Liver (tissue), 9 donors: ENCODE data around the gene TNFRSF11A. TPM values are rescaled to one million over a fixed set of nuclear protein-coding genes. Genes with fewer than 3 reads are reported as not detected.
A peak's percentile ranks its signal among the peaks of the same experiment; 100 is the strongest.

Experiments
- DNase-seq: peaks from one replicate; pipeline ENCODE4 v3.0.0-alpha.2; 2017; ENCODE audit warnings: low spot score
- H3K27ac ChIP-seq, 2 donors: one replicate each; pipeline ENCODE4 v1.7.0; 2013; ENCODE audit warnings: inconsistent platforms in 2 of 2, low read length in 2 of 2, control low read depth in 1 of 2, low read depth in 1 of 2, mild to moderate bottlenecking in 1 of 2
- H3K27me3 ChIP-seq, 4 donors: one replicate each; pipeline versions ENCODE4 v1.6.1 to v1.7.0; 2013; ENCODE audit warnings: low read length in 3 of 4, inconsistent platforms in 1 of 4, mild to moderate bottlenecking in 1 of 4, moderate library complexity in 1 of 4; ENCODE audit not compliant: control insufficient read depth in 4 of 4, insufficient read depth in 4 of 4
- H3K36me3 ChIP-seq, 4 donors: one replicate each; pipeline versions ENCODE4 v1.6.1 to v1.7.0; 2013; ENCODE audit warnings: low read length in 3 of 4, mild to moderate bottlenecking in 3 of 4, low read depth in 1 of 4, moderate library complexity in 1 of 4; ENCODE audit not compliant: control insufficient read depth in 4 of 4, insufficient read depth in 3 of 4
- H3K4me1 ChIP-seq, 4 donors: one replicate each; pipeline versions ENCODE4 v1.6.1 to v1.7.0; 2013; ENCODE audit warnings: low read length in 3 of 4, mild to moderate bottlenecking in 3 of 4, moderate library complexity in 1 of 4; ENCODE audit not compliant: control insufficient read depth in 4 of 4, insufficient read depth in 4 of 4
- H3K4me3 ChIP-seq, 3 donors: one replicate each; pipeline versions ENCODE4 v1.6.1 to v1.7.0; 2013; ENCODE audit warnings: low read length in 3 of 3, control low read depth in 1 of 3, low read depth in 1 of 3, mild to moderate bottlenecking in 1 of 3
- H3K9ac ChIP-seq, 2 donors: one replicate each; pipeline ENCODE4 v1.7.0; 2013; ENCODE audit warnings: low read length in 2 of 2, mild to moderate bottlenecking in 2 of 2, moderate library complexity in 2 of 2, control low read depth in 1 of 2, low read depth in 1 of 2
- H3K9me3 ChIP-seq, 4 donors: one replicate each; pipeline versions ENCODE4 v1.6.1 to v1.7.0; 2013; ENCODE audit warnings: low read length in 3 of 4; ENCODE audit not compliant: control insufficient read depth in 4 of 4
- ATF3 ChIP-seq: IDR thresholded peaks from 2 replicates; pipeline ENCODE4 v1.6.1; 2016; ENCODE audit warnings: antibody characterized with exemption
- EGR1 ChIP-seq, 2 donors: IDR thresholded peaks; 2 replicates each; pipeline ENCODE4 v1.6.1; 2016 to 2018; ENCODE audit warnings: antibody characterized with exemption in 2 of 2, low read depth in 2 of 2
- FOXA1 ChIP-seq: IDR thresholded peaks from 2 replicates; pipeline ENCODE4 v1.6.1; 2016; ENCODE audit warnings: antibody characterized with exemption
- FOXA2 ChIP-seq: IDR thresholded peaks from 2 replicates; pipeline ENCODE4 v1.6.1; 2016; ENCODE audit warnings: antibody characterized with exemption
- GABPA ChIP-seq, 2 donors: IDR thresholded peaks in 1 of 2; conservative IDR thresholded peaks in 1 of 2; 2 replicates each; pipeline ENCODE4 v1.6.1; 2016; ENCODE audit warnings: antibody characterized with exemption in 2 of 2, mild to moderate bottlenecking in 1 of 2, moderate library complexity in 1 of 2
- HNF4A ChIP-seq, 2 donors: conservative IDR thresholded peaks; 2 replicates each; pipeline ENCODE4 v1.6.1; 2016; ENCODE audit warnings: antibody characterized with exemption in 2 of 2, mild to moderate bottlenecking in 2 of 2
- HNF4G ChIP-seq: IDR thresholded peaks from 2 replicates; pipeline ENCODE4 v1.6.1; 2016; ENCODE audit warnings: antibody characterized with exemption
- JUND ChIP-seq, 2 donors: IDR thresholded peaks; 2 replicates each; pipeline ENCODE4 v1.6.1; 2016; ENCODE audit warnings: antibody characterized with exemption in 2 of 2
- MAX ChIP-seq: IDR thresholded peaks from 2 replicates; pipeline ENCODE4 v1.6.1; 2016; ENCODE audit warnings: antibody characterized with exemption
- NR2F2 ChIP-seq: IDR thresholded peaks from 2 replicates; pipeline ENCODE4 v1.6.1; 2016; ENCODE audit warnings: antibody characterized with exemption
- RAD21 ChIP-seq, 2 donors: IDR thresholded peaks; 2 replicates each; pipeline ENCODE4 v1.6.1; 2016; ENCODE audit warnings: antibody characterized with exemption in 2 of 2, mild to moderate bottlenecking in 2 of 2
- REST ChIP-seq: IDR thresholded peaks from 2 replicates; pipeline ENCODE4 v1.6.1; 2016; ENCODE audit warnings: antibody characterized with exemption, mild to moderate bottlenecking
- RXRA ChIP-seq, 2 donors: IDR thresholded peaks; 2 replicates each; pipeline ENCODE4 v1.6.1; 2017 to 2018; ENCODE audit warnings: antibody characterized with exemption in 2 of 2, mild to moderate bottlenecking in 1 of 2
- SP1 ChIP-seq: IDR thresholded peaks from 2 replicates; pipeline ENCODE4 v1.6.1; 2018; ENCODE audit warnings: antibody characterized with exemption, mild to moderate bottlenecking
- TAF1 ChIP-seq: conservative IDR thresholded peaks from 2 replicates; pipeline ENCODE4 v1.6.1; 2016; ENCODE audit warnings: antibody characterized with exemption, mild to moderate bottlenecking
- YY1 ChIP-seq: IDR thresholded peaks from 2 replicates; pipeline ENCODE4 v1.6.1; 2016; ENCODE audit warnings: antibody characterized with exemption, mild to moderate bottlenecking
- WGBS: extraction: QIAGEN DNeasy Blood & Tissue Kit; methylation state at CpG from one replicate; pipeline ENCODE4 v1.1.7; 2013; 5-methylcytosine and 5-hydroxymethylcytosine counted together
- polyA plus RNA-seq, 2 donors: library from polyadenylated mRNA; stranded (reverse) in 1 of 2; unstranded in 1 of 2; fragments of 200-250 nt in 1 of 2; fragments of >200 nt in 1 of 2; fragmentation: Nextera tagmentation in 1 of 2; extraction: Ambion mirVana in 1 of 2; gene quantifications; one replicate each; pipeline versions ENCODE4 v1.2.1 to v1.2.3, GENCODE V29; 2013 to 2015
- total RNA-seq, 2 donors: library from RNA; depleted of rRNA; stranded (reverse); fragments of >200 nt; gene quantifications; one replicate each; pipeline ENCODE4 v1.2.3, GENCODE V29; 2014
- TF ChIP-seq, protein P1 (sequence below): IDR thresholded peaks from 2 replicates; pipeline ENCODE4 v1.6.1; 2016; ENCODE audit warnings: antibody characterized with exemption
- TF ChIP-seq, protein P2 (sequence below): fragments of 150-350 bp; IDR thresholded peaks from 2 replicates; pipeline ENCODE4 v1.5.1; 2017; ENCODE audit warnings: improper control_type of control experiment, low read depth, low read length; ENCODE audit not compliant: missing input control
- donor health status: healthy.
- donor health status: healthy.
- donor health status: healthy.
- donor health status: healthy.
- donor health status: healthy.

The TNFRSF11A gene
- total and polyA plus RNA-seq, 4 donors: 0.32 to 1.8 (median 0.90) TPM

GRCh38 chr18:62324181-62324828 is 805 bp upstream of the TNFRSF11A start (continued):
- no peak for TF ChIP-seq REST
- TF ChIP-seq GABPA (IDR thresholded peaks at IDR 0.05 in 1 of 2, conservative IDR thresholded peaks at IDR 0.05 in 1 of 2): no peak
- TF ChIP-seq SP1: no peak
- no peak for TF ChIP-seq RAD21 (IDR thresholded peaks at IDR 0.05)
- TF ChIP-seq FOXA2: no peak

DNA sequence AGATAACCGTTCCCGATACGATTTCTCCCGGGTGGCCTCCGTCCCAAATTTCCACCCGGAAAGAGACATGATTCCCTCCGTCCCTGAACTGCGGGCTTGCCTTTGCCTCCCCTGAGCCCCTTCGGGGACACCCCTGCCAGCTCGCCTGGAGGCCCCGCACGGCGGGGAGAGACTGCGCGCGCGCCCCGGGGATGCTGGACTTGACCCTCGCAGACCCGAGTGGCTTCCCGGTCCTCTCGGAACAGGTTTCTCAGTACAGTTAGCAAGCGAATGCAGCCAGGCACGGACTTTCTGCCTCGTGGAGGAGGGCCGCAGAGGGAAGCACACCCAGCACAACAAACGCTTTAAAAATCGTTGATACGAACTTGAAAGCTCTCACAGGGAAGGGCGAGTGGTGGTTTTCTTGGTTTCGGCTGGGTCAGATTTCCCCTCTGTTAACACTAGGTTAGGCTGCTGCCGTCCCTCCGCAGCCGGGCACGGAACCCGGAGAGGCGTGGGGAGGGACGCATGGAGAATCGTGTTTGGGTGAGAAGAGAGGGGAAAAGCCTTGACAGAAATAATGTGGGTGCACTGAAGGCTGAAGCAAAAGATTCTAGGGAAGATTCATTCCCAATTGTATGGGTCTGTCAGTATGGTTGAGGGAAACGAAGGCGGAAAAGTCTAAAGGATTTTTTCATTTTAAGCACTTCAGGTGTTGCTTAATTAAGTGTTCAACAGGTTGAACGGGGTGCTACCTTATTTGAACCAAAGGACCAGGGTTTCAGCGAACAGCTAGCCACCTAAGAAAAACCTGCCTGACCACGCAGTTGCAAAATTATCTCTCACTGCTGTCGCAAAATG is 916 bp downstream of the TNFRSF11A start:
- peaks cover 0 to 18% (median 13%) of the 10 kb centered on the region in 4 donors for H3K4me1 ChIP-seq
- peak overlapping the region; percentile 20 to 73 (median 67) for H3K4me3 ChIP-seq
- TF ChIP-seq RXRA (IDR thresholded peaks at IDR 0.05): no peak
- no peak for TF ChIP-seq YY1
- no peak for TF ChIP-seq RAD21 (IDR thresholded peaks at IDR 0.05)
- no peak for TF ChIP-seq HNF4A (conservative IDR thresholded peaks at IDR 0.05)
- no peak for TF ChIP-seq HNF4G
- TF ChIP-seq FOXA1: no peak
- TF ChIP-seq FOXA2: no peak
- TF ChIP-seq JUND (IDR thresholded peaks at IDR 0.05): no peak
- TF ChIP-seq, protein P1, sequence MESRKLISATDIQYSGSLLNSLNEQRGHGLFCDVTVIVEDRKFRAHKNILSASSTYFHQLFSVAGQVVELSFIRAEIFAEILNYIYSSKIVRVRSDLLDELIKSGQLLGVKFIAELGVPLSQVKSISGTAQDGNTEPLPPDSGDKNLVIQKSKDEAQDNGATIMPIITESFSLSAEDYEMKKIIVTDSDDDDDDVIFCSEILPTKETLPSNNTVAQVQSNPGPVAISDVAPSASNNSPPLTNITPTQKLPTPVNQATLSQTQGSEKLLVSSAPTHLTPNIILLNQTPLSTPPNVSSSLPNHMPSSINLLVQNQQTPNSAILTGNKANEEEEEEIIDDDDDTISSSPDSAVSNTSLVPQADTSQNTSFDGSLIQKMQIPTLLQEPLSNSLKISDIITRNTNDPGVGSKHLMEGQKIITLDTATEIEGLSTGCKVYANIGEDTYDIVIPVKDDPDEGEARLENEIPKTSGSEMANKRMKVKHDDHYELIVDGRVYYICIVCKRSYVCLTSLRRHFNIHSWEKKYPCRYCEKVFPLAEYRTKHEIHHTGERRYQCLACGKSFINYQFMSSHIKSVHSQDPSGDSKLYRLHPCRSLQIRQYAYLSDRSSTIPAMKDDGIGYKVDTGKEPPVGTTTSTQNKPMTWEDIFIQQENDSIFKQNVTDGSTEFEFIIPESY: no peak
- TF ChIP-seq REST: no peak
- TF ChIP-seq EGR1 (IDR thresholded peaks at IDR 0.05; ENCODE audit: low read depth in 2 of 2): no peak
- TF ChIP-seq, protein P2, sequence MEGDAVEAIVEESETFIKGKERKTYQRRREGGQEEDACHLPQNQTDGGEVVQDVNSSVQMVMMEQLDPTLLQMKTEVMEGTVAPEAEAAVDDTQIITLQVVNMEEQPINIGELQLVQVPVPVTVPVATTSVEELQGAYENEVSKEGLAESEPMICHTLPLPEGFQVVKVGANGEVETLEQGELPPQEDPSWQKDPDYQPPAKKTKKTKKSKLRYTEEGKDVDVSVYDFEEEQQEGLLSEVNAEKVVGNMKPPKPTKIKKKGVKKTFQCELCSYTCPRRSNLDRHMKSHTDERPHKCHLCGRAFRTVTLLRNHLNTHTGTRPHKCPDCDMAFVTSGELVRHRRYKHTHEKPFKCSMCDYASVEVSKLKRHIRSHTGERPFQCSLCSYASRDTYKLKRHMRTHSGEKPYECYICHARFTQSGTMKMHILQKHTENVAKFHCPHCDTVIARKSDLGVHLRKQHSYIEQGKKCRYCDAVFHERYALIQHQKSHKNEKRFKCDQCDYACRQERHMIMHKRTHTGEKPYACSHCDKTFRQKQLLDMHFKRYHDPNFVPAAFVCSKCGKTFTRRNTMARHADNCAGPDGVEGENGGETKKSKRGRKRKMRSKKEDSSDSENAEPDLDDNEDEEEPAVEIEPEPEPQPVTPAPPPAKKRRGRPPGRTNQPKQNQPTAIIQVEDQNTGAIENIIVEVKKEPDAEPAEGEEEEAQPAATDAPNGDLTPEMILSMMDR: no peak
- no peak for TF ChIP-seq NR2F2
- no peak for TF ChIP-seq TAF1
- TF ChIP-seq GABPA (IDR thresholded peaks at IDR 0.05 in 1 of 2, conservative IDR thresholded peaks at IDR 0.05 in 1 of 2): no peak
- no peak for TF ChIP-seq ATF3
- no peak for TF ChIP-seq MAX
- no peak for TF ChIP-seq SP1
- H3K27me3 ChIP-seq: peaks cover 0 to 11% (median 0%) of the 10 kb centered on the region in 4 donors
- DNase-seq: no peak
- no peak overlapping the region for H3K27ac ChIP-seq
- WGBS: 6% methylated on average over 45 of the region's 45 CpGs
- H3K9me3 ChIP-seq: no peaks in the 10 kb centered on the region
- H3K9ac ChIP-seq: peak overlapping the region in 1 of 2 donors; percentile 15
- no peaks in the 10 kb centered on the region for H3K36me3 ChIP-seq
